OCI-LY7 (cell line): ENCODE measurements around the gene GATA2. TPM values are rescaled to one million over a fixed set of nuclear protein-coding genes. Genes with fewer than 3 reads are reported as not detected.

Experiments
- BruUV-seq: library from RNA; stranded (reverse); fragments of 400-500 nt; replicated peaks from 2 replicates; lab custom pipeline; 2021; lab: Mats Ljungman, UMichigan
- CTCF ChIA-PET: fragments of 300-600 bp; sonication (Branson Sonifier 250); formaldehyde crosslinking; loops from one replicate; lab custom pipeline; 2022; ENCODE audit warnings: antibody characterized with exemption; ENCODE audit not compliant: unreplicated experiment; lab: Charles Lee
- POLR2A ChIA-PET: fragments of 300-600 bp; sonication (Branson Sonifier 250); formaldehyde crosslinking; loops from one replicate; lab custom pipeline; 2022; ENCODE audit warnings: antibody characterized with exemption; lab: Charles Lee
- DNase-seq: peaks from one replicate; pipeline ENCODE4 v3.0.0-alpha.2; 2015; ENCODE audit warnings: low spot score
- H2AFZ ChIP-seq: fragments of 200-600 bp; sonication (generic), shearing (Covaris generic); 2 replicates; pipeline ENCODE4 v1.6.1; 2014; ENCODE audit warnings: mild to moderate bottlenecking, antibody characterized with exemption, low read length, moderate library complexity
- H3K27ac ChIP-seq: fragments of 200-600 bp; sonication (generic); 2 replicates; pipeline ENCODE4 v1.5.1; 2014; ENCODE audit warnings: mixed run types, low read depth, mild to moderate bottlenecking, moderate library complexity, low read length, inconsistent platforms; ENCODE audit not compliant: poor library complexity, severe bottlenecking
- H3K36me3 ChIP-seq: fragments of 200-600 bp; sonication (generic); 2 replicates; pipeline ENCODE4 v1.6.1; 2014; ENCODE audit warnings: mild to moderate bottlenecking, antibody characterized with exemption, low read length, moderate library complexity, mixed read lengths; ENCODE audit not compliant: insufficient read depth
- H3K4me1 ChIP-seq: fragments of 200-600 bp; sonication (generic); 2 replicates; pipeline ENCODE4 v1.5.1; 2014; ENCODE audit warnings: mild to moderate bottlenecking, low read length; ENCODE audit not compliant: insufficient read depth, poor library complexity, severe bottlenecking
- H3K4me2 ChIP-seq: fragments of 200-600 bp; sonication (generic); 2 replicates; pipeline ENCODE4 v1.6.1; 2014; ENCODE audit warnings: mild to moderate bottlenecking, low read length
- H3K4me3 ChIP-seq: fragments of 200-600 bp; sonication (generic); 2 replicates; pipeline ENCODE4 v1.5.1; 2014; ENCODE audit warnings: mild to moderate bottlenecking, low read depth, low read length; ENCODE audit not compliant: poor library complexity, severe bottlenecking
- H3K79me2 ChIP-seq: fragments of 200-600 bp; sonication (generic); 2 replicates; pipeline ENCODE4 v1.6.1; 2016; ENCODE audit warnings: low read depth, mild to moderate bottlenecking, low read length, moderate library complexity, mixed read lengths; ENCODE audit not compliant: insufficient read depth
- H3K9me2 ChIP-seq: fragments of 200-600 bp; sonication (generic); 2 replicates; pipeline ENCODE4 v1.6.1; 2016; ENCODE audit warnings: mild to moderate bottlenecking, low read length, mixed read lengths; ENCODE audit not compliant: insufficient read depth
- H3K9me3 ChIP-seq: fragments of 200-600 bp; sonication (generic); 2 replicates; pipeline ENCODE4 v1.6.1; 2014; ENCODE audit warnings: mild to moderate bottlenecking, mixed run types, low read length, mixed read lengths
- H4K20me1 ChIP-seq: fragments of 200-600 bp; sonication (generic); 2 replicates; pipeline ENCODE4 v1.6.1; 2014; ENCODE audit warnings: mild to moderate bottlenecking, antibody characterized with exemption, low read length, moderate library complexity, mixed read lengths; ENCODE audit not compliant: insufficient read depth
- CTCF ChIP-seq: fragments of 200-600 bp; sonication (generic); conservative IDR thresholded peaks from 2 replicates; pipeline ENCODE4 v1.5.1; 2014; ENCODE audit warnings: mild to moderate bottlenecking, antibody characterized with exemption, low read length, moderate library complexity, mixed read lengths
- EZH2phosphoT487 ChIP-seq: fragments of 200-600 bp; sonication (generic); IDR thresholded peaks from 2 replicates; pipeline ENCODE4 v1.6.1; 2018; ENCODE audit warnings: low read depth, borderline replicate concordance, mild to moderate bottlenecking, mixed run types, antibody characterized with exemption, low read length, moderate library complexity, mixed read lengths
- intact Hi-C: fragments of 100-400 bp; cut with micrococcal nuclease; formaldehyde crosslinking; loops from one replicate; pipeline ENCODE4 v1.10.0; 2022; ENCODE audit not compliant: unreplicated experiment
- total RNA-seq, 2 experiments: library from RNA; depleted of rRNA in 1 of 2; stranded (reverse); fragments of >200 nt in 1 of 2; shearing (Covaris generic) in 1 of 2; gene quantifications; 2 replicates each; pipeline ENCODE4 v1.2.3, GENCODE V29; 2014 to 2022

Gene GATA2
- total RNA-seq, 2 experiments from 2014 or later, result not detected

GRCh38 chr3:128463771-128464170, 29.2 kb downstream of the GATA2 start:
- no TSS peak for BruUV-seq
- no peak overlapping the region for H3K4me2 ChIP-seq
- H3K9me2 ChIP-seq, result no peaks in the 10 kb centered on the region
- H3K36me3 ChIP-seq, result no peaks in the 10 kb centered on the region
- no peak for DNase-seq
- H4K20me1 ChIP-seq, result no peaks in the 10 kb centered on the region
- TF ChIP-seq EZH2phosphoT487 (no peak), CTCF (no peak)
- no peaks in the 10 kb centered on the region for H3K9me3 ChIP-seq
- H3K79me2 ChIP-seq, result no peaks in the 10 kb centered on the region
- intact Hi-C loops, result no loop called here
- H3K4me1 ChIP-seq, result no peaks in the 10 kb centered on the region
- H3K4me3 ChIP-seq, result no peak overlapping the region
- H2AFZ ChIP-seq, result no peak overlapping the region
- ChIA-PET POLR2A (no interaction called here), CTCF (no interaction called here)
- no peak overlapping the region for H3K27ac ChIP-seq

- Histone ChIP-seq H3K4me1 (no peaks in the 10 kb centered on the region), H2AFZ (no peak overlapping the region), H3K36me3 (no peaks in the 10 kb centered on the region), H3K79me2 (no peaks in the 10 kb centered on the region), H4K20me1 (no peaks in the 10 kb centered on the region), H3K9me3 (no peaks in the 10 kb centered on the region), H3K4me2 (no peak overlapping the region), H3K9me2 (no peaks in the 10 kb centered on the region), H3K27ac (no peak overlapping the region), H3K4me3 (no peak overlapping the region)
- intact Hi-C loops, result no loop called here
- no peak for TF ChIP-seq CTCF
- TF ChIP-seq EZH2phosphoT487, result no peak
- no peak for DNase-seq
- ChIA-PET CTCF (no interaction called here), POLR2A (no interaction called here)
- BruUV-seq, result no TSS peak
These were observed 29.6 kb downstream of the GATA2 start for GRCh38 chr3:128463354-128463753.

DNA sequence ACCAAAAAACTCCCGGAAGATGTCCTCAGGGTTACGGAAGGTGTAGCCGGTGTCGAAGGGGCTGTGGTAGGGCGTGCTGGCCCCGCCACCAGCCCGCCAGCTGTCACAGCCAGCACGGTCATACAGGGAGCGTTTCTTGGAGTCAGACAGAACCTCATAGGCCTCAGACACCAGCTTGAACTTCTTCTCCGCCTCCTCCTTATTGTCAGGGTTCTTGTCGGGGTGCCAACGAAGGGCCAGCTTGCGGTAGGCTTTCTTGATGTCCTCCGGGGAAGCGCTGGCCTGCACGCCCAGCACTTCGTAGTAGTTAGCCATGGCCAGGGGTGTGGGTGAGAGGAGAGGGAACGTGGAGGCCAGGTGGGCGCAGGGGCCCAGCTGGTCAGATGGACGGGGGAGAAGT, 30.1 kb downstream of the GATA2 start:
- ChIA-PET POLR2A (no interaction called here), CTCF (no interaction called here)
- BruUV-seq, result no TSS peak
- no peak for DNase-seq
- Histone ChIP-seq H3K27ac (no peak overlapping the region), H3K79me2 (no peaks in the 10 kb centered on the region), H3K4me1 (no peaks in the 10 kb centered on the region), H3K9me3 (no peaks in the 10 kb centered on the region), H4K20me1 (no peaks in the 10 kb centered on the region), H3K4me3 (no peak overlapping the region), H3K4me2 (no peak overlapping the region), H2AFZ (no peak overlapping the region), H3K36me3 (no peaks in the 10 kb centered on the region), H3K9me2 (no peaks in the 10 kb centered on the region)
- intact Hi-C loops, result no loop called here
- TF ChIP-seq CTCF (no peak), EZH2phosphoT487 (no peak)
